NCI-H2107 treated with DMSO at 0.1 percent for 48 hours (cell line): ENCODE measurements around the gene RFPL4A.
"Not testable (repeated sequence)": the region's sequence is repeated elsewhere in the genome, so short reads cannot be mapped to it uniquely, and the experiment has no call there.

Experiments used
- DNase-seq: peaks from one replicate; lab custom pipeline; 2025; ENCODE audit not compliant: unreplicated experiment; lab: John Stamatoyannopoulos, UW

Gene RFPL4A

GRCh38 chr19:55758797-55759196 is at the start of gene RFPL4A:
TSS of gene RFPL4A (plus strand) at chr19:55759097. CDS start at chr19:55761801, 2,704 bp downstream.
- not testable (repeated sequence) for DNase-seq

- DNase-seq, result no peak
These were observed 47.2 kb upstream of the RFPL4A start for GRCh38 chr19:55711719-55712118.

- no peak for DNase-seq
These were observed 45.9 kb upstream of the RFPL4A start for GRCh38 chr19:55712804-55713631.

DNA sequence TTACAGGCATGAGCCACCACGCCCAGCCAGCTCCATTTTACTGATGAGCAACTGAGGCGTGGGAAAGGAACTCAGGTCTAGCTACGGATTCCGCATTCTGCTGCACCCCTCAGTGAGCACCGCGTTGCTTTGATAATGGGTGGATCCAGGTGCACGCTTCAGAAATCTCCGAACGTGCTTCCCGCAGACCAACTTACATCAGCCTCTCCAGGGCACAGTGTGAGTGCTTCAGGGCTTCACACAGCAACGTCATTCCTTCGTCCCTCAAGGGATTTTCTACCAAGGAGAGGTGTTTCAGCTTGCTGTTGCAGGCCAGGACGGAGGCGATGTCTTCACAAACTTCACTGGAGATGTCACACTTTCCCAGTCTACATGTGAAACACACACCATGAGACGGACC is 42.4 kb upstream of the RFPL4A start:
- no peak for DNase-seq

DNA sequence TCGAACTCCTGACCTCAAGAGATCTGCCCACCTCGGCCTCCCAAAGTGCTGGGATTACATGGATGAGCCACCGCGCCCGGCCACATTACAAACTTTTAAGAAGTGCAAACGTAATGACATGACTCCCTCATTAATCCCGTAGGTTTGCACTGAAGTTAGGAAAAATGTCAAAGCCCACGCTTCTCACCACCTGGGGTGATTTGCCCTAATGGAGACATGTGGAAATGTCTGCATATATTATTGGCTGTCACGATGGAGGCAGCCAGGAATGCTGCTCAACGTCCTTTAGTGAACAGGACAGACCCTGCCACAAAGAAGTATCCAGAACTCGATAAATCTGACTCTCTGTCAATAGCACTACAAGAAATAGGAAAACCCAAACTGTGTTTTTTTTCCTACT is 41.6 kb upstream of the RFPL4A start:
- DNase-seq, result no peak

- not testable (repeated sequence) for DNase-seq
These were observed 40.8 kb upstream of the RFPL4A start for GRCh38 chr19:55717879-55718711.

DNA sequence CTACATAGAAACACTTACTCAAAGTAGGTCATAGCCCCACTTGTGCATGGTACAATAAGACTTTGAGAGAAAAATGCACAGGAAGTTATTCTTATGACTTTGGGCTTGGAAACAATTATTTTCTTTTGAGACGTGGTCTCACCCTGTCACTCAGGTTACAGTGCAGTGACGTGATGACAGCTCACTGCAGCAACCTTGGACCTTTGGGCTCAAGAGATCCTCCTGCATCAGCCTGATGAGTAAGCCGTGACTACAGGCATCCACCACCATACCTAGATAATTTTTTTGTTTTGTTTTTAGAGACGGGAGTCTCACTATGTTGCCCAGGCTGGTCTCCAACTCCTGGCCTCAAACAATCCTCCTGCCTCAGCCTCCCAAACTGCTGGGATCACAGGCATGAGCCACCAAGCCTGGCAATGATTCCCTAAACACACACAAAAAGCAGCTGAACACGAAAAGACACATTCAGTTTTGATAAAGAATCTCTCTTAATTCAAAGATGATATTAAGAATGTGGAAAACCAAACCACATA is 38.6 kb upstream of the RFPL4A start:
- DNase-seq, result no peak

DNA sequence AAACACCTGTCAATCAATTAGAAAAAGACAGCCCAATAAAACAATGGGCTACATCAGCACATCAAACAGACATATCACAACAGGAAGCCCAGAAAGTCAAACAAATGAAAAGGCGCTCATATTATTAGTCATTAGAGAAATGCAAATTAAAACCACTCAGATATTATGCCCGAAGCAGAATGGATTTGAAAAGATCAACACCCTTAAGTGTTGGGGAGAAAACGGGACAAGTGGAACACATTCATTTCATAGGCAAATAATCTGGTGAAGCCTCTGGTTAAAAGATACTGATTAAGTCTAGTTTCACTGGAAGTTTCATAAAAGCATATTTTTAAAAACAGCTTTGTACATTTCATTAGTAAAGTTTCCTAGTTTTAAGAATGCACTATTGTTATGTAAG is 38.1 kb upstream of the RFPL4A start:
- no peak for DNase-seq

GRCh38 chr19:55723491-55723890 is 35.4 kb upstream of the RFPL4A start:
- no peak for DNase-seq

DNA sequence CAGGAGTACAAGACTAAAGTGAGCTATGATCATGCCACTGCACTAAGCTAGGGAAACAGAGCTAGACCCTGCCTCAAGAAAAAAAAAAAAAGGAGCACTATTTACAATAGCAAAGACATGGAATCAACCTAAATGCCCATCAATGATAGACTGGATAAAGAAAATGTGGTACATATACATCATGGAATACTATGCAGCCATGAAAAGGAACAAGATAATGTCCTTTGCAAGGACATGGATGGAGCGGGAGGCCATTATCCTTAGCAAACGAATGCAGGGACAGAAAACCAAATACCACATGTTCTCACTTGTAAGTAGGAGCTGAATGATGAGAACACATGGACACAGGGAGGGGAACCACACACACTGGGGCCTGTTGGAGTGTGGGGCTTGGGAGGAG is 28.5 kb upstream of the RFPL4A start:
- not testable (repeated sequence) for DNase-seq

DNA sequence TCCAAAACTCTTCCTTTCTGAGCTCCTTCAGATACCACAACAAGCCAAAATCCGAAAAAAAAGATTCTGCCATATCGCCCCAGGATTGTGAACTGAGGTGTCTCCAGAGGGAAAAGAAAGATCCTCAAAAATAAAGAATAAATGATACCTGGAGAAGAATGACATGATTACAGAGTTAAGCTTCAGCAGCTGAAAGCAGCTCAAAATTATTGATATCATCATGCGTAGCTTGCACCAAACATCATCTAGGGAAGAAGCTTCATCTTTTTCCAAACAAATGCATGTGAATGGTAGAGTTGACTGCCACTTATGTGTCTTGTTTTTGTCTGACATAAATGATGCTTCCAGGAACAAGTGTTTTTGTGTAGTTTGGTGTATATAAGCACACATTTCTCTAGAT is 20.6 kb upstream of the RFPL4A start, which contains the start of gene NLRP9:
Gene NLRP9, minus strand, starts transcription at position 101 of the 400 bp plus-strand sequence. Its CDS starts 28 bp downstream, at position 73.
- no peak for DNase-seq

GRCh38 chr19:55750715-55751114 is 8.2 kb upstream of the RFPL4A start:
- no peak for DNase-seq

DNA sequence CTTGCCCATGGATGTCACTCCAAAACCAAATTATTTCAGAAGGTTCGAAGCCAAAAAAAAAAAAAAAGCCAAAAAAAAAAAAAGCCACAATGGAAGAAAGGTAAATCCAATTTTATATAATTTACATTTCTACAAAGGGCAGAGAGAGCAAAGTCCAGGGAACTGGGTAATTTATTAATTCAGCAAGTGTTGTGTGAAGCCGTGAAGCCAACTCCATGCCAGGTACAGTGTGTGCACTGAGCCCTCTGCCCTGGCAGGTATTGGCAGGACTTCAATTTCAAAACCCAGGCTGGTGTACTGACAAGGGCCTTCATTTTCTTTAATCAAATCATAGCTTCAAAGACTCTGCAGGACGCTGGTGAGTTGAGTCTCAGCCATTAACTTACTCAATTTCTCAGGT is 5.5 kb upstream of the RFPL4A start:
- DNase-seq, result no peak

GRCh38 chr19:55756808-55757207 is 2.1 kb upstream of the RFPL4A start:
- not testable (repeated sequence) for DNase-seq

GRCh38 chr19:55766466-55766865 is 7.6 kb downstream of the RFPL4A start:
- no peak for DNase-seq

- not testable (repeated sequence) for DNase-seq
These were observed 9.9 kb downstream of the RFPL4A start, which contains the start of gene RFPL4AL1 for GRCh38 chr19:55768818-55769217. TSS of gene RFPL4AL1 (plus strand) at chr19:55769118. CDS start at chr19:55771805, 2,687 bp downstream.

- DNase-seq, result not testable (repeated sequence)
These were observed 10.7 kb downstream of the RFPL4A start for GRCh38 chr19:55769632-55770031.

GRCh38 chr19:55777528-55777927 is 18.6 kb downstream of the RFPL4A start:
- DNase-seq, result no peak

DNA sequence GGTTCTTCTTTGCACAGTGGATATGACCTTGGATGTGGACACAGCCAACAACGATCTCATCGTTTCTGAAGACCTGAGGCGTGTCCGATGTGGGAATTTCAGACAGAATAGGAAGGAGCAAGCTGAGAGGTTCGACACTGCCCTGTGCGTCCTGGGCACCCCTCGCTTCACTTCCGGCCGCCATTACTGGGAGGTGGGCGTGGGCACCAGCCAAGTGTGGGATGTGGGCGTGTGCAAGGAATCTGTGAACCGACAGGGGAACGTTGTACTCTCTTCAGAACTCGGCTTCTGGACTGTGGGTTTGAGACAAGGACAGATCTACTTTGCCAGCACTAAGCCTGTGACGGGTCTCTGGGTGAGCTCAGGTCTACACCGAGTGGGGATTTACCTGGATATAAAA is 19.4 kb downstream of the RFPL4A start:
- DNase-seq, result no peak

- DNase-seq, result no peak
These were observed 22.2 kb downstream of the RFPL4A start for GRCh38 chr19:55781112-55781511.

DNA sequence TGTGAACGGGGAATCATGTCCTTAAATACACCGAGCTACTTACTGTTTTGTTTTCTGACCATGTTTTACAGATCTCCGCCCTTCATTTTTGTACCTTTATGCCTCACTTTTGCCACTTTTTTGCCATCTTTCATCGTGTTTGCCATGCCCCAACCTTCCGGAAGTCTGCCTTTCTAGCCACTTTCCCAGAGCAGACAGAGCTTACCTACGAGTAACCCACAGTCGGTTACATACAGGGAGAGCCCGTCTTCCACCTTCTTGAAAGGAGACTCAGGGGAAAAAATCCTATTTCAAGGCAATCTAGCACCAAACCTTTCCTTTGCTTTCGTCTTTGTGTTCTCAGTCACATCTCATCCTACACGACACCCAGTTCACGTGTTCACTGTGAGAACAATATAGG is 36.1 kb downstream of the RFPL4A start:
- DNase-seq, result no peak

DNA sequence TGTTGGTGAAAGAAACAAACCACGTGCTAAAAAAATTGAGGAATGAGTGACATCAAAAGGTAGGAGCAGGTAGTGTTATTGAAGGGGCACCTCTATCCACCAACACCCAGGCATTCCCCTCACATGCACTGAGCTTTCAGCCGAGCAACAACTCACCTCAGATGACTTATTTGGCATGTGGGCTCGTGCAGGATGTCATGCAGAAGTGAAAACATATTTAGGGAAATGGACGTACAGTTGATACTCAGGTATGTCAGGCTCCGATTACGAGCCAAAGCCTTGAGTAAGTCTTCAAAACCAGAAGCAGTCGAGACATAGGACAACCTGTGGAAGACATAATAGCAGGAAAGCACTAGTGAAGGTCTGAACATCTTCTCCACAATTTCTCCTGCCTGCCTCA is 42.5 kb downstream of the RFPL4A start:
- no peak for DNase-seq
